Activated CD8-positive, alpha-beta memory T cell treated with anti-CD3 and anti-CD28 coated beads, Interleukin-2, amount 50 U/mL, for 48 hours (primary cell): ENCODE measurements around the gene MACROD2.
"Not testable (repeated sequence)": the region's sequence is repeated elsewhere in the genome, so short reads cannot be mapped to it uniquely, and the experiment has no call there.

Experiments used
- DNase-seq: peaks from one replicate; pipeline ENCODE4 v3.0.0-alpha.2; 2020

Gene MACROD2

GRCh38 chr20:13995086-13995665 lies at the start of gene MACROD2:
Gene MACROD2, plus strand, starts transcription at chr20:13995516.
- peak; percentile 77 for DNase-seq

GRCh38 chr20:13947719-13948118 lies 47.6 kb upstream of the MACROD2 start:
- DNase-seq: no peak

DNA sequence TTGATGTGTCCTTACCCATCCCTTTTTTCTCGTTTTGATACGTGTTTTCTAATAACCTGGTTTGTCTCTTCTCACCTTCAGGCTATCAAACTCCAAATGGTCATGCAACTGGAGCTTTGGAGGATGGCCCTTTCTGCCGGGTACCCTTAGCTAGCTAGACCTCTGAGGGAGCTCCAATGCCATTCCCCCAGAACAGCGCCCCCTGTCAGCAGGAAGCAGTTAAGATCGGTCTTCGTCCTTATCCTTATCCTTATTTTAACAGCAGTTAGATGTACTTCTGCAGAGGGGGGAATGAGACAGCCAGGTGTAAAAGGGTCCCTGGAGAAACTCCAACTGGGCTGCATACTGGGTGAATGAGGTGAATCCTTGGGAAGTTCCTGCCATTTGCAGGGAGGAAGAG lies 42.1 kb upstream of the MACROD2 start:
- DNase-seq: no peak

GRCh38 chr20:13960119-13960518 lies 35.2 kb upstream of the MACROD2 start:
- no peak for DNase-seq

DNA sequence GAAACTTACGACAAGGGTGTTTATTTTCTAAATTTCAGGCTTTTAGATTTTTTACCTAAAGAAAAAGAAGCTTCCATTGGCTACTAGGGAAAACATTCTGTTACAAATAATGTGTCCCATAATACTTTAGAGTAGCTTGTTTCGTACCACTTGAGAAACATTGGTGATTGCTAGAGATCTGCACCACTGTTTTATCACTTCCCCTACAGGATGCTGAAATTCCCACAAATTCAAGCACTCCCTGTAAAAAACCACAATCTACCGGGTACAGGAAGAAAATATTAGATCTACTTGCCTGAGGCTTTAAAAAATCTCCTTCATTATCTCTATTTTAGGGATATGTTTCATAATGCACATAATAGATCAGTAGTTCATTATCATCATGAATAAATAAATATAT lies 34.8 kb upstream of the MACROD2 start:
- no peak for DNase-seq

- no peak for DNase-seq
Measured at GRCh38 chr20:13984211-13984610, 11.1 kb upstream of the MACROD2 start.

- no peak for DNase-seq
Measured at GRCh38 chr20:13990465-13990864, 4.9 kb upstream of the MACROD2 start, which contains the start of gene SEL1L2. Gene SEL1L2, minus strand, starts transcription at chr20:13990614. Its CDS starts 80 bp downstream, at chr20:13990534.

DNA sequence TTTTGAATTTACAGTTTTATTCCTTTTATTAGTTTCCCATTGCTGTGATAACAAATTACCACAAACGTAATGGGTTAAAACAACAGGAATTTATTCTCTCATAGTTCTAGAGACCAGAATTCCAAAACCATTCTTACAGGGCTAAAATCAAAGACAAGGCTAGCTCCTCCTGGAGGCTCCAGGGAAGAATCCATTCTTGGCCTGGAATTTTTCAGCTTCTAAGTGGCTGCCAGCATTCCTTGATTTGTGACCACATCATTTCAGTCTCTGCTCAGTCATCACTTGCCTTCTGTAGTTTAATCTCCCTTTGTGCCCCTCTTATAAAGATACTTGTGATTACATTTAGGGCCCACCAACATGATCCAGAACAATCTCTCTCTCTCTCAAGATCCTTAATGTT lies 4.0 kb upstream of the MACROD2 start:
- DNase-seq: no peak

GRCh38 chr20:13991955-13992354 lies 3.4 kb upstream of the MACROD2 start:
- not testable (repeated sequence) for DNase-seq

DNA sequence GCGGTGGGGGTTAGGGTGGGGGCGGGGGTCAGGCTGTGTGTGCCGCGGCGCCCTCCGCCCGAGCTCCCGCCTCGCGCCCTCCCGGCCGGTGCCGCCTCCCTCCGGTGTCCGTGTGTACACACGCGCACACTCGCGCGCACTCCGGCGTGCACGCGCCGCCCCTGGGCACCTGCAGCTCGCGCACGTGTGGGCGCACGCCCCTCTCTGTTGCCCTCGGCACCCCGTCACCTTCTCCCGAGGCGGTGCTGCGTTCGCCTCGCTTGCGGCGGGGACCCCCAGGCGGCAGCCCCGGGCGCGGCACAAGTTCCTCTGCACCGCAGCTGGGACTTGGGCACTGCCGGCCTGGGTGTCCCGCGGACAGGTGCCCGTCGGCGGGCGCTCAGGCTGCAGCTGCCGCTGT lies 525 bp downstream of the MACROD2 start:
- DNase-seq: no peak

DNA sequence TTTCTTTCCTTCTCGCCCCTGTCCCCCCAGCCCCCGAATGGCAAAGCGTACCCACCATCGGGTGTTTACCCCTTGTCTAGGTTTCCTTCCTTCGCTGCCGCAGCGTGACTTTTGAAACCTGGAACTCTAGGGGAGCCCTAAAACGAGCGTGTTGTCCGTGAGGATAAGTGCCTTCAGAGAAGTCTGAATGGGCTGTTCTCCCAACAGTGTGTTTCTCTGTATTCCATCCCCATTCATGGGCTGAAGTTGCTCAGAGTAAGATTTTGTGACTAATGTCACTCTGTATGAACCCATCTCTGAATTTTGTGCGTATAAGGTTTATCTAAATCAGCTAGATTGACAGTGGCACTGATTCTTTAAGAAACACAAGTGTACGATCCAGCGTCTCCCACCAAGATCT lies 949 bp downstream of the MACROD2 start:
- no peak for DNase-seq

- DNase-seq: no peak
Measured at GRCh38 chr20:14000917-14001316, 5.6 kb downstream of the MACROD2 start.

DNA sequence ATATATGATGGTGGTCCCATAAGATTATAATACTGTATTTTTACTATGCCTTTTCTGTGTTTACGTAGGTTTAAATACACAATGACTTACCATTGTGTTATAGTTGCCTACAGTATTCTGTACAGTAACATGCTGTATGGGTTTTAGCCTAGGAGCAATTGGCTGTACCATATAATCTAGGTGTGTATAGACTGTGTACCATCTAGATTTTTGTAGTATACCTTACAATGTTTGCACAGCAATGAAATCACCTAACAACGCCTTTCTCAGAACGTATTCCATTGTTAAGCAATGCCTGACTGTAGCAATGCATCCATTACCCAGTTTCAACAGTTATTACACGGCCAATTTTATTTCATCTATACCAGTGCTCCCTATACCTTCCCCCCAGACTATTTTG lies 10.7 kb downstream of the MACROD2 start:
- no peak for DNase-seq

- DNase-seq: no peak
Measured at GRCh38 chr20:14009208-14009607, 13.9 kb downstream of the MACROD2 start.

DNA sequence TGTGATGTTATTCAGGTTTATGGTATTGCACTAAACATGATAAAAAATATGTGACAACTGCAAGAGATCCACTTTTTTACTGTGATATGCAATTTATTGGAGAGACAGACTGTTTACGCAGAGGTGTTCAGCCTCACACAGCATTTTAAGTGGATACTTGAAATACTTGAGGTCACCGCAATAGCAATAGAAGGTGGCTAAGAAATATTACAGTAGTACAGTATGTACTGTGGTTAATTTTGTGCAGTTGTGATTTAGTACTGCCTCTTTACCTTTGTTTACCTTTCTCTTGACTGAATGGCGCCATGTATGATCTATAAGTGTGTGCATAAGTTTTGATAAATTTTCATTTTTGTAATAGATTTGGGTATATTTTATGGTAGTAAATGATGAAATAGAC lies 17.4 kb downstream of the MACROD2 start:
- DNase-seq: no peak

DNA sequence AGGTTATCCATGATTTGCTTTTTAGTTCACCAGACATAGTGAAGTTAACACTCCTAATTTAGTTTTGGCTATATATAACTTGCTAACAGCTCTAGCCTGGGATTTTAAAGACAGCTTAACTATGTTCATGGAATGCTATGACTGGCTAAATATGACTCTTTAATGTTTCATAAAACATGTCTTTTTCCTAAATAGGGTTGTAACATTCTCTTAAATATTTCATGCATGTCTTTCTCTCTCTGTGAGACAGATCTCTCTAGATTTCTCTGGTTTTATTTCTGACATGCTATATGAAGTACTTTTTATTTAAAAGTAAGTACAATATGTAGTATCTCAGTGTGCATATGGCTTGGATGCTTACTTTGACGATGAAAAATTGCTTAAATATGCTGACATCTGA lies 35.7 kb downstream of the MACROD2 start:
- DNase-seq: no peak

DNA sequence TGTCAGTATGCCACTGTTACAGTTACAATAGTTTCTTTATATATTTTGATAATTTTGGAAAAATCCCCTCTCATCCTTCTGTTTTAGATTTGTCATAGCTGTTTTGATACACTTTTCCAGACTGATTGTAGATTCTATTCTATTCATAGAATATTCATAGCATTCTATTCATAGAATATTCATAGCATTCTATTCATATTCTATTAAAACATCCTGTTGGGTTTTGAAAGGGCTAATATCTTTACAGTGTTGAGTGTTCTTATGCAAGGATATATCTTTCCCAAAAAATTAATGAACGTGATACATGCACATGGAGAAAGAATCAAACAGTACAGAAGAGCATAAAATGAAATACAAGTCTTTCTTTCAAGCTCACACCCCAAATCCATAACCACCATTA lies 38.0 kb downstream of the MACROD2 start:
- DNase-seq: no peak

- no peak for DNase-seq
Measured at GRCh38 chr20:14036567-14036966, 41.3 kb downstream of the MACROD2 start.

- not testable (repeated sequence) for DNase-seq
Measured at GRCh38 chr20:14044712-14045276, 49.5 kb downstream of the MACROD2 start.

DNA sequence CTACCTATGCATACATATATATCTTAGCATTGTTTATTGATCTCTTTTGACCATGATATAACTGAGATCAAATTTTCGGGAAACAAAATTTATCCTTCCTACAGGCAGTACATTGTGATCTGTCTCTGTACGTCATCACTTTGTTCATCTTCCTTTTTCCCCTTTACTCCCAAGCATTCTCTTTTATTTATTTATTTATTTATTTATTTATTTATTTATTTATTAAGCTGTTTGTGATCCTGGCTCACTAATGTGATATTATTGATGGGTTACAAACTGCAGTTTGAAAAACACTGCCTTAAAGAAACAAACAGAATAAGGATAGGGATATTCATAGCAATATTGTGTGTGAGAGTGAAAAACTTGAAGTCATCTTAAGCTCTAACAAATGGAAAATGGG lies 51.2 kb downstream of the MACROD2 start:
- DNase-seq: no peak

GRCh38 chr20:14049111-14049510 lies 53.8 kb downstream of the MACROD2 start:
- DNase-seq: no peak

- DNase-seq: no peak
Measured at GRCh38 chr20:14051454-14051853, 56.1 kb downstream of the MACROD2 start.

- DNase-seq: no peak
Measured at GRCh38 chr20:14055127-14055742, 59.9 kb downstream of the MACROD2 start.

DNA sequence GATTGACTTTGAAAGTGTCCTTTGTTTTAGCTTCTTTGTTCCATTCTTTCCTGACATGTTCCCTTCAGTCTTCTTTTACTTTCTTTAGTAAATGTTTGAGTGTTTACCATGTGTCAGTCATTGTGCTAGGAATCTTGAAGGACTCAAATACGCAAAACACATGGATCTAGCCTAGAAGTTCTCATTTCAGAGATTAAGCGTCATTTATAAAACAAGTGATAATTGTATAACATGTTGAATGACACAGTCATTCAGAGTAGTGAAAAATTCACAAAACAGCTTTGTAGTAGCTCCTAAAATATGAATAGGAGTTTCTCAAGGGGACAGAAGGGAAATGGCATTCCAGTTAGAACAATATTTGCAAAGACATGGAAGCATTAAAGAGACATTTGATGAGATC lies 66.9 kb downstream of the MACROD2 start:
- no peak for DNase-seq

DNA sequence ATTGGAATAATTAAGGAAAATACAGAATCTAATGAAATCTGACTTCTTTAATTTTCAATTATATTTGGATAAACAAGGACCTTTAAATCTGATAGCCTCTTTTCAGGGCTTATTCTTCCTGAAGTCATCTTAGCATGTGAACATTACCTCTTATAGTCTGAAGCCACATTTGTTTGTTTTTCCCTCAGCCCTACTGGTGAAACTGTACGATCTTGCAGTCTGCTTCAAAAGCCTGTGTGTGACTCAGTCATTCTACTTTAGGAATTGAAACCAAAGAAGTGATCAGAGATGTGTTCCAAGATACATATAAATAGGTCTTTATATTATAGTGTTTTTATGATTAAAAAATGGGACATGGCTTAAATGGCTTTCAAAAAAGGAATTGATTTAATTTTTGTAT lies 67.5 kb downstream of the MACROD2 start:
- no peak for DNase-seq
